K562 (cell line): ENCODE data around the gene CTCFL. TPM values are rescaled to one million over a fixed set of nuclear protein-coding genes. Genes with fewer than 3 reads are reported as not detected.
A peak's percentile ranks its signal among the peaks of the same experiment; 100 is the strongest.

Source experiments
- FOS ChIP-seq: IDR thresholded peaks from 3 replicates; pipeline ENCODE4 v1.6.1; 2011; ENCODE audit not compliant: insufficient read length; ENCODE audit errors: extremely low read depth
- FOXJ3 ChIP-seq: sonication (generic); formaldehyde crosslinking; IDR thresholded peaks from 2 replicates; pipeline ENCODE4 v1.4.0; 2020; ENCODE audit warnings: mild to moderate bottlenecking, missing genetic modification reagents
- GATAD2A ChIP-seq: fragments of 450-650 bp; IDR thresholded peaks from 2 replicates; pipeline ENCODE4 v1.6.1; 2017
- GTF2E2 ChIP-seq: fragments of 200-800 bp; sonication (Bioruptor generic); IDR thresholded peaks from 2 replicates; pipeline ENCODE4 v1.6.1; 2016; ENCODE audit warnings: missing genetic modification characterization, missing compliant biosample characterization
- HDAC3 ChIP-seq: fragments of 450-650 bp; IDR thresholded peaks from 2 replicates; pipeline ENCODE4 v1.6.1; 2018; ENCODE audit warnings: borderline replicate concordance, mild to moderate bottlenecking, moderate library complexity; ENCODE audit not compliant: partially characterized antibody
- RAD51 ChIP-seq: fragments of 450-650 bp; IDR thresholded peaks from 2 replicates; pipeline ENCODE4 v1.7.1; 2016; ENCODE audit warnings: low read depth, mild to moderate bottlenecking, borderline replicate concordance
- SREBF1 ChIP-seq: fragments of 150-350 bp; IDR thresholded peaks from 2 replicates; pipeline ENCODE4 v1.6.1; 2014; ENCODE audit warnings: antibody characterized with exemption, low read depth, low read length, borderline replicate concordance
- ZNF197 ChIP-seq: fragments of 200-800 bp; sonication (Bioruptor generic); IDR thresholded peaks from 2 replicates; pipeline ENCODE4 v1.6.1; 2016; ENCODE audit warnings: low read depth, missing genetic modification characterization, missing compliant biosample characterization
- ZNF668 ChIP-seq: fragments of 250-450 bp; sonication (Bioruptor Pico); IDR thresholded peaks from 2 replicates; pipeline ENCODE4 v1.8.0; 2022; ENCODE audit warnings: mild to moderate bottlenecking, inconsistent platforms
- polyA plus RNA-seq, 8 experiments: library from polyadenylated mRNA; depleted of rRNA in 4 of 8; stranded (reverse) in 5 of 8; unstranded in 3 of 8; fragments of >200 nt; fragmentation: Nextera tagmentation in 2 of 8; fragmentation: Illumina TruSeq in 1 of 8; extraction: Ambion mirVana in 2 of 8; extraction: Trizol in 1 of 8; gene quantifications; 2 replicates each; pipeline versions ENCODE4 v1.2.1 to v1.2.3, GENCODE V29; 2011 to 2014; ENCODE audit warnings: inconsistent platforms in 1 of 8, missing spikeins in 1 of 8
- total RNA-seq, 7 experiments: library from RNA; depleted of rRNA in 6 of 7; stranded (reverse); fragments of >200 nt in 6 of 7; fragmentation: Illumina TruSeq in 2 of 7; extraction: Trizol in 2 of 7; gene quantifications; 2 replicates each; pipeline versions ENCODE4 v1.2.1 to v1.2.3, GENCODE V29; 2011 to 2021; ENCODE audit warnings: low replicate concordance in 1 of 7
- TF ChIP-seq, protein P1 (sequence below): fragments of 250-450 bp; sonication (Bioruptor Pico); IDR thresholded peaks from 2 replicates; pipeline ENCODE4 v1.8.0; 2022; ENCODE audit warnings: moderate library complexity, mild to moderate bottlenecking, inconsistent platforms
- TF ChIP-seq, protein P2 (sequence below): fragments of 250-450 bp; sonication (Bioruptor Pico); IDR thresholded peaks from 2 replicates; pipeline ENCODE4 v1.5.0; 2021

Gene CTCFL
- total and polyA plus RNA-seq, 9 of the 15 experiments (the other 6 are each of a cell fraction or from before 2014, with no cell fraction given): 42.4 to 188 (median 111) TPM

GRCh38 chr20:57457243-57458095 lies 67.5 kb downstream of the CTCFL start (continued):
- TF ChIP-seq, protein P1, sequence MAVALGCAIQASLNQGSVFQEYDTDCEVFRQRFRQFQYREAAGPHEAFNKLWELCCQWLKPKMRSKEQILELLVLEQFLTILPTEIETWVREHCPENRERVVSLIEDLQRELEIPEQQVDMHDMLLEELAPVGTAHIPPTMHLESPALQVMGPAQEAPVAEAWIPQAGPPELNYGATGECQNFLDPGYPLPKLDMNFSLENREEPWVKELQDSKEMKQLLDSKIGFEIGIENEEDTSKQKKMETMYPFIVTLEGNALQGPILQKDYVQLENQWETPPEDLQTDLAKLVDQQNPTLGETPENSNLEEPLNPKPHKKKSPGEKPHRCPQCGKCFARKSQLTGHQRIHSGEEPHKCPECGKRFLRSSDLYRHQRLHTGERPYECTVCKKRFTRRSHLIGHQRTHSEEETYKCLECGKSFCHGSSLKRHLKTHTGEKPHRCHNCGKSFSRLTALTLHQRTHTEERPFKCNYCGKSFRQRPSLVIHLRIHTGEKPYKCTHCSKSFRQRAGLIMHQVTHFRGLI: no peak
- TF ChIP-seq GTF2E2: no peak
- TF ChIP-seq HDAC3: no peak
- peak; percentile 39 for TF ChIP-seq RAD51
- TF ChIP-seq ZNF668: peak; percentile 51; the same call in 1 of the 2 replicates
- TF ChIP-seq FOXJ3 (CRISPR knock-in tag): 0 out of 2 replicates have a peak, but pooled peaks have one; percentile 24
- TF ChIP-seq GATAD2A: no peak
- TF ChIP-seq FOS: peak; percentile 35
- TF ChIP-seq SREBF1: peak; percentile 95
- TF ChIP-seq, protein P2, sequence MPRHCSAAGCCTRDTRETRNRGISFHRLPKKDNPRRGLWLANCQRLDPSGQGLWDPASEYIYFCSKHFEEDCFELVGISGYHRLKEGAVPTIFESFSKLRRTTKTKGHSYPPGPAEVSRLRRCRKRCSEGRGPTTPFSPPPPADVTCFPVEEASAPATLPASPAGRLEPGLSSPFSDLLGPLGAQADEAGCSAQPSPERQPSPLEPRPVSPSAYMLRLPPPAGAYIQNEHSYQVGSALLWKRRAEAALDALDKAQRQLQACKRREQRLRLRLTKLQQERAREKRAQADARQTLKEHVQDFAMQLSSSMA (CRISPR knock-in tag): no peak
- TF ChIP-seq ZNF197 (CRISPR knock-in tag): no peak
